PC-9 (cell line): ENCODE measurements around the gene ZSWIM5.

ENCODE experiments used
- CTCF ChIP-seq: fragments of 200-600 bp; sonication (generic); conservative IDR thresholded peaks from 2 replicates; pipeline ENCODE4 v1.6.1; 2017; ENCODE audit warnings: mixed run types, antibody characterized with exemption, mild to moderate bottlenecking, moderate library complexity
- EZH2 ChIP-seq: fragments of 200-600 bp; sonication (generic); IDR thresholded peaks from 2 replicates; pipeline ENCODE4 v1.8.0; 2017; ENCODE audit warnings: antibody characterized with exemption, low read depth

GRCh38 chr1:45097079-45097478 is 109.3 kb downstream of the ZSWIM5 start:
- TF ChIP-seq CTCF (no peak), EZH2 (no peak)
